Measurements from ENCODE around the gene MIA2. TPM values are rescaled to one million over a fixed set of nuclear protein-coding genes. Genes with fewer than 3 reads are reported as not detected.
"Not testable (repeated sequence)": the region's sequence is repeated elsewhere in the genome, so short reads cannot be mapped to it uniquely, and the experiment has no call there.

Gene MIA2
- total RNA-seq, 1 donor from 2014 or later, result 31.2 TPM

- intact Hi-C loops (cut with micrococcal nuclease), result loop anchor here (1.0 to 5.0 kb wide), 8 partner anchors 22 to 203 kb away; partner anchors contain the start of genes FBXO33, GEMIN2, PNN and SEC23A
These were observed 4.1 kb upstream of the MIA2 start for GRCh38 chr14:39229601-39230110.

- intact Hi-C loops (cut with micrococcal nuclease), result loop anchor here (1.0 to 5.0 kb wide), 2 partner anchors 138 to 152 kb away; no protein-coding TSS in a partner anchor
These were observed 3.2 kb upstream of the MIA2 start for GRCh38 chr14:39230416-39231035.

GRCh38 chr14:39231751-39232553 lies 1.8 kb upstream of the MIA2 start:
- intact Hi-C loops (cut with micrococcal nuclease), result loop anchor here (1.0 to 5.0 kb wide), 2 partner anchors 136 to 150 kb away; no protein-coding TSS in a partner anchor

GRCh38 chr14:39232554-39233415 lies 930 bp upstream of the MIA2 start:
- intact Hi-C loops (cut with micrococcal nuclease), result loop anchor here (5.0 kb wide), 1 partner anchor 150 kb away; no protein-coding TSS in a partner anchor

GRCh38 chr14:39234986-39235385 lies 1.3 kb downstream of the MIA2 start:
- intact Hi-C loops (cut with micrococcal nuclease), result loop anchor here (5.0 kb wide), 1 partner anchor 147 kb away; no protein-coding TSS in a partner anchor

GRCh38 chr14:39235466-39235865 lies 1.8 kb downstream of the MIA2 start:
- intact Hi-C loops (cut with micrococcal nuclease), result not testable (repeated sequence)

- intact Hi-C loops (cut with micrococcal nuclease), result no loop called here
These were observed 7.1 kb downstream of the MIA2 start for GRCh38 chr14:39240769-39241168.

GRCh38 chr14:39241637-39242036 lies 7.9 kb downstream of the MIA2 start:
- intact Hi-C loops (cut with micrococcal nuclease), result no loop called here

GRCh38 chr14:39243831-39244230 lies 10.1 kb downstream of the MIA2 start:
- intact Hi-C loops (cut with micrococcal nuclease), result no loop called here

- intact Hi-C loops (cut with micrococcal nuclease), result no loop called here
These were observed 12.9 kb downstream of the MIA2 start for GRCh38 chr14:39246618-39247017.

GRCh38 chr14:39247256-39247655 lies 13.5 kb downstream of the MIA2 start:
- intact Hi-C loops (cut with micrococcal nuclease), result no loop called here

GRCh38 chr14:39251547-39251946 lies 17.8 kb downstream of the MIA2 start:
- intact Hi-C loops (cut with micrococcal nuclease), result no loop called here

- intact Hi-C loops (cut with micrococcal nuclease), result not testable (repeated sequence)
These were observed 23.7 kb downstream of the MIA2 start for GRCh38 chr14:39257388-39257787.

- intact Hi-C loops (cut with micrococcal nuclease), result no loop called here
These were observed 25.2 kb downstream of the MIA2 start for GRCh38 chr14:39258782-39259545.

- intact Hi-C loops (cut with micrococcal nuclease), result not testable (repeated sequence)
These were observed 26.4 kb downstream of the MIA2 start for GRCh38 chr14:39260161-39260560.

GRCh38 chr14:39262214-39262613 lies 28.5 kb downstream of the MIA2 start:
- intact Hi-C loops (cut with micrococcal nuclease), result not testable (repeated sequence)

GRCh38 chr14:39264057-39264456 lies 30.3 kb downstream of the MIA2 start:
- intact Hi-C loops (cut with micrococcal nuclease), result no loop called here

- intact Hi-C loops (cut with micrococcal nuclease), result no loop called here
These were observed 30.8 kb downstream of the MIA2 start for GRCh38 chr14:39264558-39264957.

GRCh38 chr14:39265033-39265432 lies 31.3 kb downstream of the MIA2 start:
- intact Hi-C loops (cut with micrococcal nuclease), result no loop called here

GRCh38 chr14:39265806-39266524 lies 32.2 kb downstream of the MIA2 start:
- intact Hi-C loops (cut with micrococcal nuclease), result no loop called here

Measured in T-helper 1 cell treated with Interleukin-12 subunit alpha and Interleukin-12 subunit beta and Interleukin-4 antibody, amounts not matched to agents 30 ng/mL and 1 ng/mL, for 36 hours (primary cell).